Activated effector memory CD4-positive, alpha-beta T cell treated with Interleukin-2 at 50 U/mL for 16 hours (primary cell): Measurements from ENCODE around the gene ACTG2.
"Not testable (repeated sequence)": the region's sequence is repeated elsewhere in the genome, so short reads cannot be mapped to it uniquely, and the experiment has no call there.

Experiments
- DNase-seq: peaks from one replicate; pipeline ENCODE4 v3.0.0-alpha.2; 2020

The ACTG2 gene

GRCh38 chr2:73937899-73938298 is 45.1 kb downstream of the ACTG2 start:
- DNase-seq: no peak

- no peak for DNase-seq
Observed at GRCh38 chr2:73938718-73939352, 46.0 kb downstream of the ACTG2 start.

DNA sequence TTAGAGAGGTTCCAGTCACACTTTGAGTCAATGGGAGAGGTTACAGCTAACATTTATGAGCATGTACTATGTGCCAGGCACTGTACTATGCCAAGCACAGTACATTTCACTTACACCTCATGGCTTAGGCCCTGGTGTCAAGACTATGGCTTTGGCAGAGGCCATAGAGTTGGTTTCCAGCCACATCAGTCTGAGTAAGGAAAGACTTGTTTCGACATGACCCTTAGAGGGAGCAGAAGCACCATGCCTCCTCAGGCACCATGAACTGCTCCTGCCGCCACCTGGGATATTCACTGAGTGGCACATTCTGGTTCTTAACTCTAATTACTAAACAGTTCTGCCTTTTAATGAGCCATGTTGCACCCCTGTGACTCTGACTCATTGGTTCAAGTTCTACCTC is 46.6 kb downstream of the ACTG2 start:
- DNase-seq: no peak

GRCh38 chr2:73940066-73940465 is 47.3 kb downstream of the ACTG2 start:
- DNase-seq: not testable (repeated sequence)

DNA sequence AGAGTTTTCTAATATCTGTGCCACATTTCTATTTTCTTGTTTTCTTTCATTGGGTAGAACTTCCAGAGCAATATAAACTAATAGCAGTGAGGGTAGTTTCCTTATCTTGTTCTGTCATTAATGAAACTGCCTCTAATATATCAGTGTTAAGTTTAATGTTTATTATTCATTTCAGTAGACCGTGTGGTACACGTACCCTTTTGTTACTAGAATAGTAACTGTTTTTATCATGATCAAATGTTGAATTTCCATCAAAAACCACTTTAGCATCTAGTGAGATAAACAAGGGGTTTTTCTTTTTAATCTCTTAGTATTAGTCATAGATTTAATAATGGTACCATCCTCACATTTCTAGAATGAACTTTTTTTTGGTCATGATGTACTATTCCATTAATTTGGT is 49.9 kb downstream of the ACTG2 start:
- no peak for DNase-seq

DNA sequence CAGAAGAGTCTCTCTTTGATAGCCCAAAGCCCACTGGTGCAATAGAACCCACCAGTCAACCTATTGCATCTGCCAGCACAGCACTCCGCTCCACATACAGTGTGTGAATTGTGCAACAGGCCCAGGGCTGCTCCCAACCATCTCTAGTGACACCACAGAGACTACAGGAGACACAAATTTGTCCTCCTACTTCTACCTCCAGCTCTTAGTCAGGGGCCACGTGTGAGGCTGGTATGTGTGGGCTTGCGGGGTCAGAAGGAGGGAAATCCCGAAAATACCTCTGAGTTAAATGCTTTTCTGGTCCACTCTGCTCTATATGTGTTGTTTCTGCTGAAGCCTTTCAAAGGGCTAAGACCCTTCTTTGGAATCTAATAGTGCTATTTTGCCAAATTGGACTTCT is 51.9 kb downstream of the ACTG2 start:
- no peak for DNase-seq

DNA sequence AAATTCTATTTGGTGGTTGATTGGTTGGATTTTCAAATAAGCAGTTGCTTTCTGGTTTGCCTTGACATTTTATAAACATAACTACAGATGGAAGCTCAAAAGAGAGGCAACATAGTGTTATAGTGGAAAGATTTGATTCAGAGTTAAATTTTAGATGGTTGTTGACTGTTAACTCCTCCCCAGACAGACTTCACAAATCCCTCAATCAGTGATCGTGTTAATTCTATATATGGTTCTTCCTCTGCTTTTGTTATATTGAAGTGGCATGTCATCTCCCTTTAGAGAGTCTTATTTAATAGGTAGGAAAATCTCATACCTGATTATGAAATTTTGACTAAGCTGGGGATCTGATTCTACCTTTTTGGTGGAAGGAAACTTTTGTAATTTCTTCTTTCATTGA is 53.4 kb downstream of the ACTG2 start:
- DNase-seq: no peak

DNA sequence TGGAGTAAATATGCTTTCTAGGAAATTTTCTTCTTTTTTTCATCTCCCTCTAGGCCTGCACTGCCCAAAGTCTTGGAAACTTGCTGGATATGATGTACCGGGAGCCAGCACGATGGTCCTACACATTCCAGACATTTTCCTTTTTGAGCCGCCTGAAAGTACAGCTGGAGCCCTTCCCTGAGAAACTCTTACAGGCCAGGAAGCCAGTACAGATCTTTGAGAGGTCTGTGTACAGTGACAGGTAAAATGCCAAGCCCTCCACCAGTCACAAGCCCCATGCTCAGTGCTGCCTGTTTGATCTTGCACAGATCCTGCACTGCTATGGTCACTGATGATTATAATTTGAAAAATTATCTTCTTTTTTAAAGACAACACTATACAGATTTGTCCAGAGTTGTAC is 53.9 kb downstream of the ACTG2 start:
- no peak for DNase-seq

DNA sequence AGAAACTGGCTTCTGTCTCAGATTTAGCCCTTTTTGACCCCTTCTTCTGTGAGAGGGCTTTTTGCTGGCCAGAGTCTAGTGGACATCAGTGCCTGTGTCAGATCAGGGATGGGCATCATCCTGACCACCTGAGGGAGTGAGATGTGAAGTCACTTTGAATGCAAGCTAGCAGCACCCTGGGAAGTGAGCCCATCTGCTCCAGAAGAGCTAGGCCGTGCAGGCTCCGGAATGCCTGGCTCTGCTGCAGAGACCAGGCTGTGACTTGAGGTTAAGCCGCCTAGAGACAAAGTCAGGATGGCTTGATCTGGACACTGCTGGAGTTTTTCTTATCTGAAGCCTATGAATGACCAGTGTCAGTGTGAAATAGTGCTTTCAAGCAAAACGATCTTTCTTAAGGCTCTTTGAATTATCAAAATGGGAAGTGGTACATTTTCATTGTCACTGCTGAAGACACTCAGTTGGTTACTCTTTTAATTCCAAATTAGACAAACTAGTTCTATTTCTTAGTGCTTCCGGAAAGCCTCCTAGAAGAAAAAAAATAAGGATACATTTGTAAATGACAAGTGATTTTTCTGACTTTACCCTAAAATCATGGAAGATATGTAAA is 54.7 kb downstream of the ACTG2 start:
- DNase-seq: no peak

DNA sequence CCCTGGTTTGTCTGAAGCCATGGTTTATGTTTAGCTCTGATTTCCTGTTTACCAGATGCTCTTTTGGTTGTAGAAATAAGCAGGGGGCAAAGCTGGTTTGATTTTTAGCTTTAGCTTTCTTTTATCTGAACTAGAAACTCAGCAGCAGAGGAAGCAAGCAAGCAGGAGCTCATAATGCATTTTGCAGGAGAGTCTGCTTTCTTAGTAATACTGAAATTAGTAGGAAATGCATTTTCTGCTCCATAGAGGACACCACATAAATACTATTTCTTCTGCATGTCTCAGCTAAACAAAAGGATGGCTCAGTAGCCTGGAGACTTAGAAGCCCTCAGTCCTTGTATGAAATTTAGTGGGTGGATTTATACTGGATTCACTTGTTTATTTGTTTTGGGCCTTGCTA is 57.0 kb downstream of the ACTG2 start:
- no peak for DNase-seq

GRCh38 chr2:73952499-73953446 is 60.0 kb downstream of the ACTG2 start:
- DNase-seq: no peak

DNA sequence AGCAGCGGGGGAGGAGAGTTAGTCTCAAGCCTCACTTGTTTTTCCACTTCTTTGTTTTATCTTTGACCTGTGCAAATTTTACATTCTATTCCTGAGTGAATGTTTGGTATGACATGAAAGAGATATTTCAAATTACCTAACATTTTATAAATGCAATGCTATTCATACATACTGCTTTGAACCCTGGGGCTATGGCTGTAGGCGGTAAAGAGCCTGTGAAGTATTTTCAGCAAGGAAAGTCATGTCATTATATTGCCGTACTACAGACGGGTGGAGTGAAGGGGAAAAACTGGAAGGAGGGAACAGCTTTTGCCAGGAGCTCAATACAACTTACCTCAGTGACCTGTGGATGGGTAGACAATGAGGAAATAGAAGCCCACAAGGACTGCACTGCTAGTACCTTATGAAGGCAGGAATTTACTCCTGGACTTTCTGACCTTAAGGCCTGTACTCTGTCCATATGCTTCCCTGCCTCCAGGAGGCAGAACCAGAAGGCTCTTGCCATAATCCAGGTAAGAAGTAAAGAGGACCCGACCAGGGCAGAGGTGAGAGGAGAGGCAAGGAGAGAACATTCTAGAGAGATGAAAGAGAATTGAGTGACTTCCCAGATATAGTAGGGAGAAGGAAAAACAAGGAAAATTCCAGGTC is 63.5 kb downstream of the ACTG2 start:
- no peak for DNase-seq

GRCh38 chr2:73961274-73961673 is 68.5 kb downstream of the ACTG2 start:
- no peak for DNase-seq

GRCh38 chr2:73961823-73962615 is 69.2 kb downstream of the ACTG2 start:
- no peak for DNase-seq

DNA sequence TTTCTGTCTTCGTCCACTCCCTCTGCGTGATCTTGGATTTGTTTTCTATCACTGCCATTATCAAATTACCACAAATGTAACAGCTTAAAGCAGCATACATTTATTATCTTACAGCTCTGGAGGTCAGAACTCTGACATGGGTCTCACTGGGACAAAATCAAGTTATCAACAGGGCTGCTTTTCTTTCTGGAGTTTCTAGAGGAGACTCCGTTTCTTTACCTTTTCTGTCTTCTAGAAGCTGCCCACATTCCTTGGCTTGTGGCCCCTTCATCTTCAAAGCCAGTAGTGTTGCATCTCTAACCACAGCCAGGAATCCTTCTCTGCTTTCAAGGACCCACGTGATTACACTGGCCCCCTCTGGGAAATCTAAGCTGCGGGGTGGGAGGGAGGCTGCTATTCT is 70.0 kb downstream of the ACTG2 start:
- DNase-seq: no peak

GRCh38 chr2:73963385-73964120 is 70.7 kb downstream of the ACTG2 start:
- no peak for DNase-seq

DNA sequence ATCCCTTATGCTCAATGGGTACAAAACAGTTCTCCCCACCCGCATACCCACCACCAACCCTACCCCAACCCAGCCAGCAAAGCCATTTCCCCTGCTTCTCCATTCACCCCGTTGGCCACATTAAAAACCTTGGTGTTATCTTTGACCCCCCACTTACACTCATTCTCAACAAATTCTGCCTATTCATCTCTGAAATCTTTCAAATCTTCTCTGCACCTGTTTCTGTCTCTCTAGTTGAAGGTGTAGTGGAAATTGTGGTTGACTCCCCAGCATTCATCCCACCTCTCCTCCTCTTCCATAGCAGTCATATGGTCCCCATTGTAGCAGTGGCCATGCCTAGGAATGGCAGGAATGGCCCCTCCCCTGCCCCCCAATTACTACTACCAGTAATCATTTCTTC is 71.4 kb downstream of the ACTG2 start:
- DNase-seq: no peak

DNA sequence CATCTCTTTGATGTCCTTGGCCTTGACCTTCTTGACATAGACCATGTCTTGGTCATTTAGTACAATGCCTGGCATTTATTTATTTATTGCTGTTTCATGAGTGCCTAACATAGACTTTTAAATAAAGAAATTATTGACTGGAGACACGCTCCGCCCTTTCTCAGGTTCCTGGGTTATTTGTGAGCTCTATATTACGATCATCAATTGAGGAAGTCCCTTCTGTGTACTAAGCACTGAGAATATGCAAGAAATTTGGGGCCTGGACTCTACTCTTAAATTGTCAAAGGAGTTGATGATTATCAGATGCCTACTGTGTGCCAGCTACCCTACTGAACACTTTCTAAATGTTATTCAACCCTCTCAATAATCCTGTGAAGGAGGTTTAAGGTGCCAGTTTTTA is 72.2 kb downstream of the ACTG2 start:
- no peak for DNase-seq

- no peak for DNase-seq
Observed at GRCh38 chr2:73968357-73968937, 75.6 kb downstream of the ACTG2 start.

DNA sequence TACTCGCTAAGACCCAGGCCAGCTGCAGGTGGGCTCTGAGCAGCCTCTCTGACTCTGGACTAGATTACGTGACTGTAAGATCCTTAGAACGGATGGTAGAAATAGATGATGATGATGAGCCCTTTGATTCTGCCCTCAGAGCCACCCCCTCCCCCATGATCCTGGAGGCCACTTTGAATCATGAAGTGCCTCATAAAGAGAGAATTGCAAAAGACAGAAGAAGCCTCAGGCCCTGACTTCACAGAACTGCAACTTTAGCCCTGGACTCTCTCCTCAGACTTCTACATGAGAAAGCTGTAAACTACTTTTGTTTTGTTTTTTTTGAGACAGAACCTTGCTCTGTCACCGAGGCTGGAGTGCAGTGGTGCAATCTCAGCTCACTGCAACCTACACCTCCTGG is 76.5 kb downstream of the ACTG2 start:
- DNase-seq: no peak
